CD4-positive, alpha-beta T cell treated with Interleukin-15 for 4 hours (primary cell): ENCODE results near the gene NEMF.
"Not testable (repeated sequence)": the region's sequence is repeated elsewhere in the genome, so short reads cannot be mapped to it uniquely, and the experiment has no call there.

Source experiments
- DNase-seq: peaks from one replicate; pipeline ENCODE4 v3.0.0-alpha.2; 2020; ENCODE audit warnings: low spot score

The NEMF gene

DNA sequence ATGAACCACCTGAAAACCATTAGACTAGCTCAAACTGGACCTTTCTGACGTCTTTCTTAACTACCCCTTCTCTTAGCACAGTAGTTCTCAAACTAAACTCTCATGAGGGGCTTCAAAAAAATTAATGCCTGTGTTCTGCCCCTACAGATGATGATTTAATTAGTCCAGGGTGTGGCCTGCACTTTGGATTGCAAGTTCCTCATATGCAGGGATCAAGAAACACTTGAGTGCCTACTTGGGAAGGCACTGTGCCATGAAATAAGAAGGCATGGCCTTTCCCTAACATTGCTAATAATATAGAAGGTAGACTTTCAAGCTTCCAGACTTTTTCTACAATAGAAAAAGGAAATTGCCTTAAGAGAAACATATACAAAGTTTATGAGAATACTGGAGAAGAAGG lies 107.4 kb downstream of the NEMF start:
- no peak for DNase-seq

DNA sequence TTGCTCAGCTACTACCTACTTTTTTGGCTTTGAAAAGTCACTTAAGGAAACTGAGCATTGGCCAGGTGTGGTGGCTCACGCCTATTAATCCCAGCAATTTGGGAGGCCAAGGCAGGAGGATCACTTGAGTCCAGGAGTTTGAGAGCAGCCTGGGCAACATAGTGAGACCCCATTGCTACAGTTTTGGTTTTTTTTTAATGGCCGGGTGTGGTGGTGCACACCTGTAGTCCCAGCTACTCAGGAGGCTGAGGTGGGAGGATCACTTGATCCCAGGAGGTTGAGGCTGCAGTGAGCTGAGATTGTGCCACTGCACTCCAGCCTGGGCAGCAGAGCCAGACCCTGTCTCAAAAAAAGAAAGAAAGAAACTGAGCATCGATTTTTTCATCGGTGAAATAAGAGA lies 116.9 kb downstream of the NEMF start:
- DNase-seq: not testable (repeated sequence)

DNA sequence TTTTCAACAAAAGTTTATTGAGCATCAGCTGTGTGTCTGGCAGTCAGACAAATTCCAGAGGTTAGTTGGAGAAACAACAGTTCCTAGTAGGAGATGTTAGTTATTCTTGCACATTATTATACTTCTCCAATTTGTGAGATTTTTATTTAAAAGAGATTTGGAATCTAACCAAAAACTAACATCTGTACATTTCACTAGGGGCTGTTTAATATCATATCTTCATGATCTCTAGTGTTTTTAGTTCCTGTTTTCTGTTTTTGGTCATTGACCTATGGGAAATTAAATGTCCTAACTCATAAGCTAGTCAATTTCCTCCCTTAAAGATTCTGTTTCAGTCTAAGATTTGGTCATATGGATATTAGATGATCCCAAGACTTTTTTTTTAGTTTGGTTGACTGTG lies 118.8 kb downstream of the NEMF start:
- no peak for DNase-seq

DNA sequence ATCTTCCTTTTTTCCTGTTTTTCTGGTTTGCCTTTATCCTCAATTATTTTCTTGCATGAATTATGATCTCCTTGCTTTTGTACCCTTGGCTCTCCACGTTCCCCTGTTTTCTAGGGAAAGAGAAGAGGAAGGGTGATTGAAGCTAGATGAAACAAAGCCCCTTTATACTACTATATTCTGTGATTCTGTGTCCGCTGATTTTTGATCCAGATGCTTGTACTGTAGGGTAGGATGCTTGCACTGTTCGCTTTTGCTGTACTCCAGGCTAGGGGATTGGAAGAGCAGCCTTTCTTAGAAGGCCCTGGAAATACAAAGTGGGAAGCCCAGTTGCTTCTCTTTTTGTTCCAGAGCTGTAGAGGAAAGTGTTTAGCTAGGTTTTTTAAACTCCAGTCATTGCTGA lies 119.7 kb downstream of the NEMF start:
- DNase-seq: no peak
